SK-N-SH treated with all-trans-retinoic acid at 6 μM for 48 hours (cell line): ENCODE data around the gene NAA60.
"Not testable (repeated sequence)": the region's sequence is repeated elsewhere in the genome, so short reads cannot be mapped to it uniquely, and the experiment has no call there.

Source experiments
- ARNTL ChIP-seq: fragments of 450-650 bp; formaldehyde crosslinking; IDR thresholded peaks from 2 replicates; pipeline ENCODE4 v1.5.0; 2020; ENCODE audit warnings: low read depth, mild to moderate bottlenecking, moderate library complexity, borderline replicate concordance
- CREB5 ChIP-seq: fragments of 250-450 bp; sonication (Bioruptor Pico); IDR thresholded peaks from 2 replicates; pipeline ENCODE4 v1.5.1; 2020; ENCODE audit warnings: low read depth, mild to moderate bottlenecking, moderate library complexity
- ESRRG ChIP-seq: fragments of 250-450 bp; sonication (Bioruptor Pico); IDR thresholded peaks from 2 replicates; pipeline ENCODE4 v1.6.1; 2021; ENCODE audit warnings: mild to moderate bottlenecking
- PATZ1 ChIP-seq: fragments of 250-450 bp; sonication (Bioruptor Pico); IDR thresholded peaks from 2 replicates; pipeline ENCODE4 v1.8.0; 2020; ENCODE audit warnings: mild to moderate bottlenecking, moderate library complexity, borderline replicate concordance
- POU6F1 ChIP-seq: fragments of 250-450 bp; sonication (Bioruptor Pico); IDR thresholded peaks from 2 replicates; pipeline ENCODE4 v1.8.0; 2021; ENCODE audit warnings: low read depth, mild to moderate bottlenecking, moderate library complexity, borderline replicate concordance
- PPARA ChIP-seq: fragments of 250-450 bp; sonication (Bioruptor Pico); IDR thresholded peaks from 2 replicates; pipeline ENCODE4 v1.5.0; 2020; ENCODE audit warnings: mild to moderate bottlenecking, borderline replicate concordance
- RARB ChIP-seq: fragments of 250-450 bp; sonication (Bioruptor Pico); IDR thresholded peaks from 2 replicates; pipeline ENCODE4 v1.8.0; 2021; ENCODE audit warnings: mild to moderate bottlenecking, moderate library complexity
- TOX ChIP-seq: fragments of 250-450 bp; sonication (Bioruptor Pico); IDR thresholded peaks from 2 replicates; pipeline ENCODE4 v1.8.0; 2021; ENCODE audit warnings: mild to moderate bottlenecking, moderate library complexity, borderline replicate concordance
- TSHZ2 ChIP-seq: fragments of 250-450 bp; sonication (Bioruptor Pico); IDR thresholded peaks from 2 replicates; pipeline ENCODE4 v1.5.0; 2020; ENCODE audit warnings: mild to moderate bottlenecking, moderate library complexity
- ZFP3 ChIP-seq: fragments of 250-450 bp; sonication (Bioruptor Pico); IDR thresholded peaks from 2 replicates; pipeline ENCODE4 v1.5.0; 2020; ENCODE audit warnings: mild to moderate bottlenecking, moderate library complexity
- ZNF8 ChIP-seq: fragments of 450-650 bp; formaldehyde crosslinking; IDR thresholded peaks from 2 replicates; pipeline ENCODE4 v1.5.0; 2020; ENCODE audit warnings: mild to moderate bottlenecking, moderate library complexity

- not testable (repeated sequence) for TF ChIP-seq TOX (CRISPR knock-in tag); TSHZ2 (CRISPR knock-in tag); ZNF8 (CRISPR knock-in tag); PATZ1; RARB (CRISPR knock-in tag); PPARA (CRISPR knock-in tag); ESRRG; ARNTL (CRISPR knock-in tag); ZFP3 (CRISPR knock-in tag); POU6F1 (CRISPR knock-in tag); CREB5 (CRISPR knock-in tag)
These were observed 57.9 kb downstream of the NAA60 start for GRCh38 chr16:3501412-3501761.
